Left renal cortex interstitium (tissue), 4 donors: Measurements from ENCODE around the gene VSTM2B. TPM values are rescaled to one million over a fixed set of nuclear protein-coding genes. Genes with fewer than 3 reads are reported as not detected.
"Not testable (repeated sequence)": the region's sequence is repeated elsewhere in the genome, so short reads cannot be mapped to it uniquely, and the experiment has no call there.

Experiments used
- DNase-seq, 4 donors: peaks; one replicate each; pipeline ENCODE4 v3.0.0-alpha.2; 2013; ENCODE audit warnings: low read depth in 4 of 4, low spot score in 2 of 4, missing footprints in 1 of 4
- polyA plus RNA-seq, 4 donors: library from polyadenylated mRNA; unstranded; fragments of 120-200 nt; gene quantifications; one replicate each; pipeline ENCODE4 v1.2.1, GENCODE V29; 2013; ENCODE audit not compliant: insufficient read length in 4 of 4

VSTM2B gene
- polyA plus RNA-seq, 4 donors, result 0.32 to 1.2 (median 0.40) TPM

DNA sequence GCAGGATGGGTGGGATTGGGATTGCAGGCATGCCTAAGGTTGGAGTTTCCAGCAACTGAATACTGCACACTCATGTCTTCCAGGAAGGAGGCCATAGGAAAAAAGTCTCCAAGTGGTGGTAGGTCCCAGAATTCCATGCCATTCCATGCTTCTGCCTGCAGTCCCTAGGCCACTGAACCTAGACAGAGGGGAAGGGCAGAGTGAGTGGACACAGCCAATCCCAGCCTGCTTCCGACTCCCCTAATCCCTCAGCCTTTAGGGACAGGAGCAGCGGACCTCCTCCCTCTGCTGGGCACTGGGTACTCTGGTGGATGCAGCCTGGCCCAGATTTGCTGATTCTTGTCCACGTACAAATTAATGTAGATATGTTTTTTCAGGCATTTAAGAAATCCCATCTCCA, 17.0 kb downstream of the VSTM2B start:
- no peak for DNase-seq

GRCh38 chr19:29543381-29543780, 17.6 kb downstream of the VSTM2B start:
- no peak for DNase-seq

GRCh38 chr19:29544656-29545360, 19.0 kb downstream of the VSTM2B start:
- no peak for DNase-seq

GRCh38 chr19:29545447-29545846, 19.7 kb downstream of the VSTM2B start:
- not testable (repeated sequence) for DNase-seq

DNA sequence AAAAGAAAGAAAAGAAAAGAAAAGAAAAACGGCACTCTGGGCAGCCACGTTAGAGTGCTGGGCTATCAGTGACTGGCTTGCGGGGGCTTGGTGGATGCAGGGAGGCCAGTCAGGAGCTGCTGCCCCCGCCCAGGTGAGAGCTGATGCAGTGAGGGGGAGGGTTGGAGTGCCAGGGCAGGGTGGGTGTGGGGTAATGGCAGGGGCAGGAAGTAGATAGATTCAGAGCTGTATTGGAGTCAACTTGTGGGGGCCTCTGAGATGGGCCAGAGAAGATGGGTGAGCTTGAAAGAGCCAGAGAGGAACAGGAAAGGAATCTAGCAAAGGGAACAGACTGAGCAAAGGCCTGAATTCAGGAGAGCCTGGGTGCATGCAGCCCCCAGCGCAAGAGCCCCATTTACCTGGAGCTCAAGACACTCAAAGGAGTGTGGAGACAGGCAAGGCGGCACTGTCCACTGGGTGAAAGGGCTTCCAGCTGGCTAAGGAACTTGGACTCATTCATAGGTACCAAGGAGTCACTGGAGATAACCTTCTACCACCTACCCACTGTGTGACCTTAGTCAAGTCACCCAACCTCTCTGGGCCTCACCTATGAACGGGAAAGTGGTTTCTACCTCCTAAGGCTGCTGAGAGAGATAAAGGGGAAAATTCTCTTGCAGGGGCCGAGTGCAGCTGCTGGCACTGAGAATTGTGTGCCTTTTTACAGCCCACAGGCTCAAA, 20.2 kb downstream of the VSTM2B start:
- DNase-seq, result no peak

DNA sequence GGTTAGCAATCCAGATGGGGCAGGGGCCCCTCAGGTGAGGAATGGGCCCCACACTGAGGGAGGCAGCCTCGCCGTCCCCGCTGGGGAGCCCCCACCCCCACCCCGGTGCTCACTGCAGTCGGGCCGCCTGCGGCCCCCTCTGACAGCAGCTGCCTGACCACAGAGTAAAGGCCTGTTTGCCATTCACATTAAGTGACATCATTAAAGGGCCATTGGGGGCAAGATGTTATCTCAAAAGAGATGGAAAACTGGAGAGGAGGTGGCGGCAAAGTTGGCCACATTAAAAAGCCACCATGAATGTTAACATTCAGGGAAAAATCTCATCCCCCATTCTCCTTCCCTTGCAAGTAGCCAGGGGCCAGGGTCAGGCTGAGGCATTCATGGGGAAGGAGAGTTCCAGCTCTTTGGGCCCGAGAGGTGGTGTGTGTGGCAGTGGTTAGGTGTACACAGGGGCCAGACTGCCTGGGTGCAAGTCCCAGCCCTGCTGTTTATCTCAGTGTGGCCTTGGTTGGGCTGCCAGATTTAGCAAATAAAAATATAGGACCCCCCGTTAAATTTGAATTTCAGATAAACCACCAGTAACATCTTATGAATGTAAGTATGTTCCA, 20.9 kb downstream of the VSTM2B start:
- no peak for DNase-seq

DNA sequence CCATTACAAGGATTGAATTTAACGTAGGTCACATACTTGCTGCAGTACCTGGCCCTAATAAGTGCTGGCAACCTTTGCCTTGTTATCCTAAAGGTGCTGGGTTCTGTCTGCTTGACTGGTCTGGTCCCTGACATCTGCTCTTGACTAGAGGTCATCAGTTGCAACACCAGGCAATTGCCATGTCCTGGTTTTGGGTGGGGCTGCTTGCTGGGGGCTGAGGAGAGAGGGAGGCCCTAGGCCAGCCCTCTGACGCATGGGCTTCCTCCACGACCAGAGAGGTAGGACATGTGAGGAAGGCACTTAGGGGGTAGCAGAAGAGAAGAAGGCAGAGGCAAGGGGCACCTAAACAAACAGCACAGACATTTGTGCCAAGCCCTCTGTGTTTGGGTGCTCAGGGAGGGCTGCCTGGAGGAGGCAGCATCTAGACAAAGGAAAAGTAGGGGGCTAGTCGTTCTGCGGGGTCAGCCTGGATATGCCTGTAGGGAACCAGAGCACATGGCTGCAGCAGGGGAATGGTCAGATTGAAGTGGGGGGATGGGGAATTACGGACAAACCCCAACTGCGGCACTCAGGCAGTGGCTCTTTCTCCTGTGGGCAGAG, 21.7 kb downstream of the VSTM2B start:
- no peak for DNase-seq

- no peak for DNase-seq
Measured at GRCh38 chr19:29547981-29548380, 22.2 kb downstream of the VSTM2B start.

- DNase-seq, result no peak
Measured at GRCh38 chr19:29548483-29549085, 22.8 kb downstream of the VSTM2B start.

- no peak for DNase-seq
Measured at GRCh38 chr19:29549105-29550070, 23.6 kb downstream of the VSTM2B start.

- no peak for DNase-seq
Measured at GRCh38 chr19:29550896-29551295, 25.1 kb downstream of the VSTM2B start.

DNA sequence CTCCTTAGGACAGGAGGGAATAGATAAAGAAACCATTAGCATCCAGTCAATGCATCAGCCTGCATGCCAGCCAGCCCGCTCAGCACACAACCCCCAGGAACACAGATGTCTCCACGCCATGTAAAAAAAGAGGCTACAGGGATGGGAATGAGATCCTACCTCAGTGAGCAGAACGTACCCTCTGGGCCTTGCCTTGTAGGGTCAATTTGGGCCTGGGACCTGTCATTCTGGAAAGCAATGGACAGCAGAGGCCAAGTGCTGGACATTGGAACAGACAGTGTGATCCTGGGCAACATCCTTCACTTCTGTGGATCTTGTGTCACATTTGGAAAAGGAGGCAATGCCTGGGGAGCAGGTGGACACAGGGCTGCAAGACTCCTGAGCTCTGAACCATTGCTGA, 26.0 kb downstream of the VSTM2B start:
- no peak for DNase-seq

- no peak for DNase-seq
Measured at GRCh38 chr19:29552454-29553280, 26.9 kb downstream of the VSTM2B start.

DNA sequence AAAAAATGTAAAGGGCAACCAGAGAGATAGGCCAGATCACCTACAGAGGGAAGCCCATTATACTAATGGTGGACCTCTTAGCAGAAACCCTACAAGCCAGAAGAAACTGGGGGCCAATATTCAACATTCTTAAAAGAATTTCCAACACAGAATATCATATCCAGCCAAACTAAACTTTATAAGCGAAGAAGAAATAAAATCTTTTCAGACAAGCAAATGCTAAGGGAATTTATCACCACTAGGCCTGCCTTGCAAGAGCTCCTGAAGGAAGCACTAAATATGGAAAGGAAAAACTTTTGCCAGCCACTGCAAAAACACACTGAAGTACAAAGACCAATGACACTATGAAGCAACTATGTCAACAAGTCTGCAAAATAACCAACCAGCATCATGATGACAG, 28.4 kb downstream of the VSTM2B start:
- no peak for DNase-seq

- not testable (repeated sequence) for DNase-seq
Measured at GRCh38 chr19:29559110-29559509, 33.3 kb downstream of the VSTM2B start.

DNA sequence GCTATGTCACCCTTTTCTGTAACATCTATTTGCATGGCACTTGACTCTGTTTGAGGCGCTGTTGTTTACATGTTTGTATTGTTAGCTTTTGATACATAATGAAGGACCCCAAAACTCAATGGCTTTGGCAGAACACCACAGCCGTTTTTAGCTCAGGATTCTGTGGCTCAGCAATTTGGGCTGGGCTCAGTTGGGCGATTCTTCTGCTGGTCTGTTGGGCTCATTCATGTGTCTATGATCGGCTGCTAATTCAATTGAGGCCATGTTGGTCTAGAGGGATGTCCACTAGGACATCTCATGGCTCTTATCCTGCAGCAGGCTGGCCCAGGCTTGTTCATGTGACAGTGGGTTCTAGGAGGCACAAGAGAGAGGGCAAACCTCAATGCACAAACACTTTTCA, 33.9 kb downstream of the VSTM2B start:
- DNase-seq, result no peak

- no peak for DNase-seq
Measured at GRCh38 chr19:29560313-29561075, 34.7 kb downstream of the VSTM2B start.

DNA sequence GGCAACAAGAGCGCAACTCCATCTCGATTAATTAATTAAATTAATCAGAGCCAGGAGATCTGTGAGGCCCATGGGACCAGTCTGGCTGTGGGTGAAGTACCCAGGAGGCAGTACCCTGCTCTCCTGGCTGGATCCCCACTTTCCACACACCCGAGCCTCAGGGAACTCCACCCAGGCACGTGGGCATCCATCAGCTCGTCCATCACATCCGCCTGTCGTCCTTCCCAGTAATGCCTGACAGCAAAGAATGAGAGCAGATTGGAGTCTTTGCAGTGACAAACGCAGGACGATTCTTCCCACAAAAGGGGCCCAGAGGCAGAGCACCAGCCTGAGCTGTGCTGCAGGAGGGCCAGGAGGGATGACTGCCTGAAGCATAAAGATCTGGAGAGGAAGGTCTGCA, 35.8 kb downstream of the VSTM2B start:
- no peak for DNase-seq
